ENCODE data around the gene RANBP10.

- TF ChIP-seq CTCF (IDR thresholded peaks at IDR 0.05) = no peak
- no peak for TF ChIP-seq POLR2A (IDR thresholded peaks at IDR 0.05)
Measured at GRCh38 chr16:67804853-67805542, 1.4 kb downstream of the RANBP10 start.

All from right lobe of liver (tissue), 4 donors.